ENCODE results near the gene GALNT10.

GRCh38 chr5:154198611-154199230, 8.2 kb downstream of the GALNT10 start:
- TF ChIP-seq CTCF (IDR thresholded peaks at IDR 0.05) (no peak), POLR2AphosphoS5 (IDR thresholded peaks at IDR 0.05) (no peak), POLR2A (IDR thresholded peaks at IDR 0.05) (no peak)
